GM12891 (cell line): ENCODE measurements around the gene SLF1.

ENCODE experiments used
- POLR2A ChIP-seq: IDR thresholded peaks from 2 replicates; pipeline ENCODE4 v1.6.1; 2011; ENCODE audit warnings: low read depth, low read length, control low read depth
- POLR2AphosphoS5 ChIP-seq: IDR thresholded peaks from 2 replicates; pipeline ENCODE4 v1.6.1; 2011; ENCODE audit warnings: low read depth, low read length, control low read depth
- TAF1 ChIP-seq: IDR thresholded peaks from 2 replicates; pipeline ENCODE4 v1.6.1; 2011; ENCODE audit warnings: low read depth, low read length, control low read depth

GRCh38 chr5:94736498-94736897, 118.0 kb downstream of the SLF1 start:
- TF ChIP-seq POLR2A (no peak), TAF1 (no peak), POLR2AphosphoS5 (no peak)
